GM18526 (cell line): ENCODE measurements around the gene OPTN.

Experiments
- POLR2A ChIP-seq: IDR thresholded peaks from 3 replicates; pipeline ENCODE4 v1.6.1; 2011; ENCODE audit not compliant: insufficient read length; ENCODE audit errors: extremely low read depth

Gene OPTN

GRCh38 chr10:13080643-13081042 lies 19.3 kb upstream of the OPTN start:
- TF ChIP-seq POLR2A: no peak

- TF ChIP-seq POLR2A: no peak
These were observed 13.9 kb upstream of the OPTN start for GRCh38 chr10:13086056-13086455.

DNA sequence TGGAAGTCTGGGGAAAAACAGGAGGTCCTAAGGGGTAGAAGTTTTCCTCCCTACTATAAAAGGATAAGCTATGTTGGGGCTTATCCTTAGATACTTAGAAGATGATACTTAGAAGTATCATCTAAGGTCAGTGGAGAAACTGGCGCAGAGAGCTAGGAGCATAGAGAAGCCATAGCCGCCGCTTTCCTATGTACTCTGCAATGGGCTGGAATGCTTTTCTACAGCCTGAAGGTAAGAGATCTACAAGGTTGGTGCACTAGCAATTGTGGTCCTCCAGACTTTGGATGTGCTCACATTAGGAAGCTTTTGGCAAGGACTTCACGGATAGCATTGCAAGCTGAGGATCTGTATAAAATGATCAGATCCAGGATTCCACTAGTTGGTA lies 12.4 kb upstream of the OPTN start:
- no peak for TF ChIP-seq POLR2A

GRCh38 chr10:13087986-13088618 lies 11.9 kb upstream of the OPTN start:
- no peak for TF ChIP-seq POLR2A

- no peak for TF ChIP-seq POLR2A
These were observed 10.6 kb upstream of the OPTN start for GRCh38 chr10:13089345-13089744.

DNA sequence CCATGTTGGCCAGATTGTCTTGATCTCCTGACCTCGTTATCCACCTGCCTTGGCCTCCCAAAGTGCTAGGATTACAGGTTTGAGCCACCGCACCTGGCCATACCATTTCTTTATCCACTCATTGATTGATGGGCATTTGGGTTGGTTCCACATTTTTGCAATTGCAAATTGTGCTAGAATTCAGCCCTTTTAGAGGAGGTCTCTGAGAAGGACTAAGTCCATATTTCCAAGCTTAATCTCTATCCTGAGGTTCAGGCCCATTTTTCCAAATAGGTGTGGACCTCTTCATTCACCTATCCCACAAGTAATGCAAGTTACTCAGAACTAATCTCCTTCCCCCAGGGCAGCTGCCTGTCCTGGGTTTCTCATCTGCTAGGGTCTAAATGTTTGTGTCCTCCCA lies 9.7 kb upstream of the OPTN start:
- TF ChIP-seq POLR2A: no peak

DNA sequence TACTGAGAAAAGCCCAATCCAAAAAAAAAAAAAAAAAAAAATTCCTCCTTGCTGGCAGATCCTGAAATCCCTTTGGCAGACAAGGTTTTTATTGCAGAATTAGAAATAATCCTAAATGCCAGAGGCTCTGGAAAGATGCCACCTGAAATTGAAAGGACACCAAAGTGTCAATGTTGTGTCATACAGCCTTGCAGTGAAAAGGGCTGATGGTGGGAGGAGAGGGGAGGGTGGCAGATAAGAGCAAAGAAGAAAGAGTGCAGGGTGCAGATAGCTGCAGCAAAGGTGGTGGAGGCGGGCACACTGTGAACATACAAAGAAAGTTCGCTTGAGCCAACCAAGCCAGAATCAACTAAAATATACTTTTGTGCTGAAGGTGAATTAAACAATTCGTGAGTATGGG lies 8.2 kb upstream of the OPTN start:
- TF ChIP-seq POLR2A: no peak

DNA sequence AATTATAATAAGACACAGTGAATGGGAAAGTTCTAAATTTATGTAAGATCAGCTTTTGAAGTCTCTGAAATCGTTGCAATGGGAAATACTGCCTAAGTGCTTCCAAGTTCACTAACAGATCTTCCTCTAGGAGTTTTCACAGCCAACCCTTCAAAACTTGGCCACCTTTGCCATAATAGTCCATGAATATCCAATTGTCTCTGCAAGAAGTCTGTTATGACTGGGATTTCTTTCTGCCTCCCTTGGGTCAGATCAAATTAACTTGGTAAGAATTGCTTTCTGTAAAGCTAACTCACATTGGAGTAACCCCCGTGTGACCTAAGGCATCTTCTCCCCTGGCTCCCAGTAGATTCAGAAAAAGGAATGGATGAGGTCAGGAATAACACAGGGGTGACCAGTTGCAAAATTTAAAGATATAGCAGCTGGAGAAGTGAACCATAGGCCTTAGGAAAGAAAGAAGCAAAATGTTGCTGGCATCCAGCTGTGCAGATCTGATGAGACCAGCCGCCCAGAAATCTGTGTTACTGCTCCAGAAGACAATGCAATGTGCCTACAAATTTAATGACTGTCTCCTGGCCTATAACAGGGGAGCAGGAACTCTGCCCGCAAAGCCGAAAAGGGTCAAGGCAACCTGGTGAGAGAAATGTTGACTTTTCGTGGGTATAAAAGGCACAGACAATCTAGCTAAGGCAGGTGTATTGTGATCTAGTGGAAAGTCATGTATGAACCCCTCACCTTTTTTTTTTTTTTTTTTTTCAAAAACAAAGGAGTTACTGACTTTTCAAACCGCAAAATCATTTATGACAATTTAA lies 7.5 kb upstream of the OPTN start:
- no peak for TF ChIP-seq POLR2A

DNA sequence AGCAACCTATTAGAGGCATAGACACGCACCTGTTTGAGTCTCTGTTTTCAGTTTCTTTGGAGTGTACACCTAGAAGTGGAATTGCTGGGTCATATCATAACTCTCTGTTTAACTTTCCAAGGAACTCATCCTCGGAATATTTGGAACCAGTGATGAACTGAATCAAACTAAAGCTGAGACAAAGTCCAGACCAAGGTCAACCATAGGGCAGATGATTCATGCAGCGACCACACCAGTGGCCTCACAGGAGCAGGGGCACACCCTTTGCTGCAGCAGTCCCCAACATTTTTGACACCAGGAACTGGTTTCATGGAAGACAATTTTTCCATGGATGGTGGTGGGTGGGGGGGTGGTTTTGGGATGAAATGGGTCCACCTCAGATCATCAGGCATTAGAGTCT lies 4.9 kb upstream of the OPTN start:
- no peak for TF ChIP-seq POLR2A

- no peak for TF ChIP-seq POLR2A
These were observed 4.0 kb upstream of the OPTN start for GRCh38 chr10:13095929-13096328.

GRCh38 chr10:13099144-13099665 lies 758 bp upstream of the OPTN start:
- TF ChIP-seq POLR2A: no peak

GRCh38 chr10:13100349-13101294 lies 659 bp downstream of the OPTN start:
- no peak for TF ChIP-seq POLR2A

DNA sequence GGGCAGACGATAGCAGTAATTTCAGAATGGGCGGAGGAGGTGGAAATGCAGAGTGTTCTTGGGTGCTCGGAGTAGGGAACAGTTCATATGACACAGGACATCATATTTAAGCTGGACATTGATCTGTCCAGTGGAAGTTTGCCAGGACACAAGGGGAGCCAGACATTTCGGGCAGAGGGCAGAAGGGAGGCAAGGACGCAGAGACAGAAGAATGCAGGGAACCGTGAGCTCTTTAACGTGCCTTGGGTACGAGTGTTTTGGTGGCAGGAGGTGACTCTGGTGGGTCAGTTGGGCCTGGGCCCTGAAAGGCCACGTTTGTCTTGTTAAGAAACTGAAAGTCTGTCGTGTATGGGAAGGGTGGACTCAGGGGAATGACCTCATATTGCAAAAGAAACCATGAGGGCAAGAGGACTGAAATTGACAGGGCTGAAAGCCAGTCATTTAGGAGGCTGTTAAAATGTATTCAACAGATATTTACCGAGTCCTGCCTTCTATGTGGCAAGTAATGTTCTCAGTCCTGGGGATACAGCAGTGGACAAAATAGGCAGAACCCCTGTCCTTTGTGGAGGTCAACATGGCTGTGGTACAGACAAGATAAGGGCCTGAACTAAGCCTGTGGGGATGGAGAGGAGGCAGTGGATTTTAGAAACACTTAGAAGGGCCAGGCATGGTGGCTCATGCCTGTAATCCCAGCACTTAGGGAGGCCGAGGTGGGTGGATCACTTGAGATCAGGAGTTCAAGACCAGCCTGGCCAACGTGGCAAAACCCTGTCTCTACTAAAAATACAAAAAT lies 2.2 kb downstream of the OPTN start:
- TF ChIP-seq POLR2A: no peak

DNA sequence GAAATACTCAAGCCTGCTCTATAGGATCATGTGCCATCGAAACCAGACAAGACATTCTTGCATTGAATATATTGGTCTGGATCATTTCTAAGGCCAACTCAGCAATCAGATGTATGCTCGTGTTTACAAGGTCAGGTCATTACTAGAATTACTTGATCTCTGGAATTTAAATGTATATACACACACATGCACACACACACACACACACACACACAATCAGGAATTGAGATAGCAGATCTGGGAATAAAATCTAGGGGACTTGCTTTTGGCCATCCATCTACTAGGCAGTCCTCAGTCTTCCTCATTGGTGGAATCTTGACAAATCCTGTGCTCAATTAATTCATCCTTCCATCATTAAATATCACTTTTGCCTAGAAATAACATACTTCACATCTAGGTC lies 3.6 kb downstream of the OPTN start:
- TF ChIP-seq POLR2A: no peak

DNA sequence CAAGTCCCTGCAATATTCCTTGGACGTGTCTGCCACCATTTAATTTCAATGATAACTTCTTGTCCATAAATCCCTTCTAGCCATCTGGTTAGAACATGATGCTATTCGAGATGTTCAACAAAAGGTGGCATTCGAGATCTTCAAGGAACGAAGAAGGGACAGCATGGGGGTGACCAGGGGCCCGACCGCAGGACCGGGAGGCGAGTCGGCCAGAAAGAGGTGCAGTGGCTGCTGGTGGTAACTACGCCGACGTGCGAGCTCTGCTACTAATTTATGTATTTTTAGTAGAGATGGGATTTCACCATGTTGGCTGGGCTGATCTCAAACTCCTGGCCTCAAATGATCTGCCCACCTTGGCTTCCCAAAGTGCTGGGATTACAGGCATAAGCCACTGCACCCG lies 4.7 kb downstream of the OPTN start:
- no peak for TF ChIP-seq POLR2A
